Measurements from ENCODE around the gene KRT83. TPM values are rescaled to one million over a fixed set of nuclear protein-coding genes. Genes with fewer than 3 reads are reported as not detected.

The KRT83 gene
- total RNA-seq, 1 donor from 2014 or later = not detected

DNA sequence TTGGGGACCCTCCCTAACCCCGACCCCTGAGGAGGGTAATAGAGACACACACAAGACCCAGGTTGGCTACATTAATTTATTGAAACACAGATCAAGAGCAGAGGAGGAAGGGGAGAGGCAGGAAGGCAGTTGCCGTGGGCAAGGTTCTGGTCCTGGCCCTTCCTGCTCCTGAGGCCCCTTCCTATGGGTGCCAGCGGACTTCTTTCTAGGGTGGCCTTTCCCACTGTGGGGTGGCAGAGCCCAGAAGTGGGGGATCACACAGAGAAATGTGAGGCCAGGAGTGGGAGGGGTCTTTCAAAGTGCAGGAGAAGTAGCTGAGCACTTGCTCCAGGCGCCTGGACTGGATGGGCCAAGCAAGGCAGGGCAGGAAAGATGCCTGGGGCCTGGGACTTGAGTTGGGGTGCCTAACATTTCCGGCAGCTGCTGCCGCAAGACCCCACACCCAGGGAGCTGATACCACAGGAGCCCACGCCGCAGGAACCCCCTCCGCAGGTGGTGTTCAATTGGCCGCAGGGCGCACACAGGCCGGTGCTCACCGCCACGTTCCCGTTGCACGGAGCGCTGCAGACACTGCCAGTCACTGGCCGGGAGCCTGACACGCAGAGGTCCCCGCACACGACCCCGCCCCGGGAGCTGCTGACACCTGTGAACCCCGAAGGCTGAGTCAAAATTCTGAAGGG lies 35.2 kb downstream of the KRT83 start:
- no peak overlapping the region for H3K4me3 Mint-ChIP-seq
- H3K36me3 Mint-ChIP-seq = no peaks in the 10 kb centered on the region
- H3K9me3 Mint-ChIP-seq = no peaks in the 10 kb centered on the region
- TF ChIP-seq, protein P1, sequence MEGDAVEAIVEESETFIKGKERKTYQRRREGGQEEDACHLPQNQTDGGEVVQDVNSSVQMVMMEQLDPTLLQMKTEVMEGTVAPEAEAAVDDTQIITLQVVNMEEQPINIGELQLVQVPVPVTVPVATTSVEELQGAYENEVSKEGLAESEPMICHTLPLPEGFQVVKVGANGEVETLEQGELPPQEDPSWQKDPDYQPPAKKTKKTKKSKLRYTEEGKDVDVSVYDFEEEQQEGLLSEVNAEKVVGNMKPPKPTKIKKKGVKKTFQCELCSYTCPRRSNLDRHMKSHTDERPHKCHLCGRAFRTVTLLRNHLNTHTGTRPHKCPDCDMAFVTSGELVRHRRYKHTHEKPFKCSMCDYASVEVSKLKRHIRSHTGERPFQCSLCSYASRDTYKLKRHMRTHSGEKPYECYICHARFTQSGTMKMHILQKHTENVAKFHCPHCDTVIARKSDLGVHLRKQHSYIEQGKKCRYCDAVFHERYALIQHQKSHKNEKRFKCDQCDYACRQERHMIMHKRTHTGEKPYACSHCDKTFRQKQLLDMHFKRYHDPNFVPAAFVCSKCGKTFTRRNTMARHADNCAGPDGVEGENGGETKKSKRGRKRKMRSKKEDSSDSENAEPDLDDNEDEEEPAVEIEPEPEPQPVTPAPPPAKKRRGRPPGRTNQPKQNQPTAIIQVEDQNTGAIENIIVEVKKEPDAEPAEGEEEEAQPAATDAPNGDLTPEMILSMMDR (conservative IDR thresholded peaks at IDR 0.05) = no peak
- peaks cover 3% of the 10 kb centered on the region for H3K4me1 Mint-ChIP-seq (ENCODE audit: unreplicated experiment)
- DNase-seq (ENCODE audit: extremely low spot score, unreplicated experiment) = peak; percentile 60
- H3K27me3 Mint-ChIP-seq = no peaks in the 10 kb centered on the region
- H3K27ac Mint-ChIP-seq = no peak overlapping the region

DNA sequence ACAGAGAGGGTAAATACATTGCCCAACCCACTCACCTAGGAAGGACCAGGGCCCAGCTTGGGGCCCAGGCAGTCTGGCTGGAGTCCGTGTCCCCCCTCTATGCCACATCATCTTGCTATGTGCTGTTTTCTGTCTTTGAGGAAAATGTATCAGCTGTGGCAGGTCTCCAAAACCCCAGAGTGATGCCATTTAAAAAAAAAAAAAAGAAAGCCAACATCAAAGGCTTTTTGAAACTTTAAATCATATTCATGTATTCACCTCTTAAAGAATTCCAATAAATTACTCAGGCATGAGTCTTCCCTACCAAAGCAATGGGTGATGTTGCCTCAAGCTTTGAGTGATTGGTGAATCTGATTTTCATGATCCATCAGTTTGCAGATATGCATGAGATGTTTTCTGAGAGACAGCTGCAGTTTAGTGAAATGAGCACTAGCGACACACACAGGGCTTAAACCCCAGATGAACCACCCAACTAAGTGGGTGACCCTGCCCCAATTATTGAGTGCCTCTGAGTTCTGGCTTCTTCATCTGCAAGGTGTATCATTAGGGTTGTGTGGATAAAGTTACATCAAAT lies 35.9 kb downstream of the KRT83 start:
- H3K36me3 Mint-ChIP-seq = no peaks in the 10 kb centered on the region
- H3K27ac Mint-ChIP-seq = no peak overlapping the region
- no peaks in the 10 kb centered on the region for H3K27me3 Mint-ChIP-seq
- H3K4me3 Mint-ChIP-seq = no peak overlapping the region
- peaks cover 10% of the 10 kb centered on the region for H3K4me1 Mint-ChIP-seq (ENCODE audit: unreplicated experiment)
- DNase-seq (ENCODE audit: extremely low spot score, unreplicated experiment) = no peak
- TF ChIP-seq, protein P1 (conservative IDR thresholded peaks at IDR 0.05) = no peak
- no peaks in the 10 kb centered on the region for H3K9me3 Mint-ChIP-seq

DNA sequence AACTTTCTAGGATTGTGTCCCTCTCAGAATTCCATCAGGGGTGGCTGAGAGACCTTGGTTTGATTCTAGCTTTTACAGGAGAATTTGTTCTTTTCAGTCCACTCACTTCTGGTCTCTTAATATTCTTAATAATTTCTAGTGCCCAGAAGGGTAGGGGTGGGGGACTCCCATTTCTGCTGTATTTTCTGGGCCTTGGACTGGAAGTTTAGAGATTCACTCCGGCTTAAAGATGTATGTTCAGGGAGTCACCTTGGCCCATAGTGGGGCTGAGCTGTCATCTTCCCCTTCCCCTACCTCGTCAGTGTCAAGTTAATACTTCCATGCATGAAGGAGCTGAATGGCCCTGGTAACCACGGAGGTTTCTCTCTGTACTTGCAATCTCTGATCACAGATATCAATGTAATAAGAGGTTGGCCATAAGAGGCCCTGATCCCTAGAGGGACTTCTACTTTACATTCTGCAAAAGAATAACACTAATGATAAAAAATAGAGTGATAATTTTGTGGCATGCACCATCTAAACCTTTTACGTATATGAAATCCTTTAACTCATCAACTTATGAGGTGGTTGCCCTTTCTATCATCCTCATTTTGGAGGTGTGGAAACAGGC lies 36.5 kb downstream of the KRT83 start:
- Mint-ChIP-seq H3K27ac (no peak overlapping the region), H3K4me3 (no peak overlapping the region), H3K4me1 (ENCODE audit: unreplicated experiment) (peaks cover 16% of the 10 kb centered on the region), H3K36me3 (no peaks in the 10 kb centered on the region), H3K9me3 (no peaks in the 10 kb centered on the region), H3K27me3 (peaks cover 4% of the 10 kb centered on the region)
- TF ChIP-seq, protein P1 (conservative IDR thresholded peaks at IDR 0.05) = no peak
- peak; percentile 15 for DNase-seq (ENCODE audit: extremely low spot score, unreplicated experiment)

DNA sequence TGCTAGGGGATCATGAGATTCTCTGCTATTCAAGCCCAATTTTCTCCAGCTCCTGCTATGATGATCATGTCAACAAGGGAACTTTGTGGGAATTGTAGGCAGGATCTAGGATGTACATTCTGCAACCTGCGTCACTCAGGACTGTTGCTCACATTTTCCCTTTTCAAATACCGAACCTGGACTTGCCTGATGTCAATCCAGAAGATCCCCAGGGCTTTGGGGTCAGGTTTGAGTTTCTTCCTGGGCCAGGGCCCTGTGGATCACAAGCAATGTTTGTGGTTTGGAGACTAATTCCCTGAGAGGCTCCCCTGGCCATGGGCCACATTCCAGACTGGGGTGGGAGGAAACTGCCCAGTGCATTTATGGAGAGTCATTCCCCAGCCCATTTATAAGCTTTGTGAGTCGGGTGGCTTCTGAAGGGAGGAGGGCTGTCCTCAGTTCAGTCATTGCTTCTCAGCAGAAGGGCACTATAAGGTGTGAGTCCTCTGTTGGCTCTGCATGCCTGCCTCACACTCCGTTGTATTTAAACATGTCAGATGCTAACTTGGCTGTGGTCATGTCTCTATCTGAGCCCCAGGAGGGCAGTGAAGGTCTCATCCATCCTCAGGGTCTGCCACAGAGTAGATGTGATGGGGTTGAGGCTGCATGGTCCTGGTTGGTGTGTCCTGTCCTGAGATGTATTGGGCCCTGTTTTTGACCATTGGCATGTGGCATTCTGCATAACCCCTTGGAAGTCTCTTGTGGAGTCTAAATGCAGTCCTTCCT lies 40.2 kb downstream of the KRT83 start:
- DNase-seq (ENCODE audit: extremely low spot score, unreplicated experiment) = peak; percentile 60
- Mint-ChIP-seq H3K4me1 (ENCODE audit: unreplicated experiment) (peaks cover 22% of the 10 kb centered on the region), H3K9me3 (no peaks in the 10 kb centered on the region), H3K36me3 (no peaks in the 10 kb centered on the region), H3K27me3 (peaks cover 26% of the 10 kb centered on the region), H3K27ac (peak overlapping the region; percentile 91), H3K4me3 (no peak overlapping the region)
- TF ChIP-seq, protein P1 (conservative IDR thresholded peaks at IDR 0.05) = no peak

DNA sequence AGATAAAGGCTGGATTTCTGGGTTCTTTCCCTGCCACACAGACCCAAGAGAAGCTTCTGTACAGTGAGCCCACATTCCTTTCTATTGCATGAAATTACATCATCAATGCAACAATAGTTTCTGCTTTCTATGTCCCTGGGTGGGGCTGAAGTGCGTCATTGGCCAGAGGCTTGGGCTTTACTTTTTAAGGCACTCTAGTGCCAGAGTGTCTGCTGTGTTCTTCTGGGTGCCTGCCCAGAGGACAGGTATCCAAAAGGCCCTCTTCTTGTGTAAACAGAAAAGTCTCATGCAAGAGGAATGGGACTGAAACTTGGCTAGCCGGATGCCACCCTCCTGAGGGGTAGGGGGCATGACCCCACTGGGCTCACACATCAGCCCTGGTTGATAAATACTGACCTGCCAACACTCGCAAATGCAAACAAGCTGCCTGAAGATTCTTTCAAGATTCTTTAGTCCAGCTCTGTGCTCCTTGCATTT lies 40.8 kb downstream of the KRT83 start:
- TF ChIP-seq, protein P1 (conservative IDR thresholded peaks at IDR 0.05) = no peak
- Mint-ChIP-seq H3K4me3 (peak overlapping the region; percentile 29), H3K27ac (peak overlapping the region; percentile 91), H3K4me1 (ENCODE audit: unreplicated experiment) (peaks cover 22% of the 10 kb centered on the region), H3K36me3 (no peaks in the 10 kb centered on the region), H3K9me3 (no peaks in the 10 kb centered on the region), H3K27me3 (peaks cover 27% of the 10 kb centered on the region)
- peak; percentile 57 for DNase-seq (ENCODE audit: extremely low spot score, unreplicated experiment)
